Measurements from ENCODE around the gene PIGX.
"Not testable (repeated sequence)": the region's sequence is repeated elsewhere in the genome, so short reads cannot be mapped to it uniquely, and the experiment has no call there.

Gene PIGX

GRCh38 chr3:196706327-196706726 is 5.8 kb upstream of the PIGX start:
- H3K4me3 ChIP-seq (ENCODE audit: low read depth, low read length) = no peak overlapping the region
- TF ChIP-seq CTCF (IDR thresholded peaks at IDR 0.05; ENCODE audit: borderline replicate concordance, insufficient read depth, low read depth, low read length) = no peak

- no peak for TF ChIP-seq CTCF (IDR thresholded peaks at IDR 0.05; ENCODE audit: borderline replicate concordance, insufficient read depth, low read depth, low read length)
- H3K4me3 ChIP-seq (ENCODE audit: low read depth, low read length) = no peak overlapping the region
Observed at GRCh38 chr3:196706731-196707130, 5.4 kb upstream of the PIGX start.

DNA sequence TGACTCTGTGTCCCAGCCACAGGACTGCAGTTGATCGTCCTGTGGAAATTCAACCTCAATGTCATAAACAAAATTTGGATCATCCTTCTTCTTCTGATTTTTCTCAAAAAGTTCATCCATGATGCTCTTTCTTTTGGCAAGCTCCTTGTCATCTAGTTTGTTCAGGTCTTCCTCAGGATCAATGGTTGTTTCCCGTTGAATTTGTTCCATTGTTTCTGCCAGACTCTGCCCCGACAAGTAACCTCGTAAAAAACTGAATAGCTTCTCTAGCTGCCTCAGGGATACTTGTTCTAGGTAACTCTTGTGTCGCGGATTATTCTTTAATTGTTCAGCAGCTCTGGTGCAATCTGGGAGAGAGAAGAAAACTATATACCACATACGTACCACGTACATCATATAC is 4.6 kb upstream of the PIGX start:
- no peak for TF ChIP-seq CTCF (IDR thresholded peaks at IDR 0.05; ENCODE audit: borderline replicate concordance, insufficient read depth, low read depth, low read length)
- H3K4me3 ChIP-seq (ENCODE audit: low read depth, low read length) = no peak overlapping the region

- H3K4me3 ChIP-seq (ENCODE audit: low read depth, low read length) = no peak overlapping the region
- no peak for TF ChIP-seq CTCF (IDR thresholded peaks at IDR 0.05; ENCODE audit: borderline replicate concordance, insufficient read depth, low read depth, low read length)
Observed at GRCh38 chr3:196708467-196708866, 3.7 kb upstream of the PIGX start.

DNA sequence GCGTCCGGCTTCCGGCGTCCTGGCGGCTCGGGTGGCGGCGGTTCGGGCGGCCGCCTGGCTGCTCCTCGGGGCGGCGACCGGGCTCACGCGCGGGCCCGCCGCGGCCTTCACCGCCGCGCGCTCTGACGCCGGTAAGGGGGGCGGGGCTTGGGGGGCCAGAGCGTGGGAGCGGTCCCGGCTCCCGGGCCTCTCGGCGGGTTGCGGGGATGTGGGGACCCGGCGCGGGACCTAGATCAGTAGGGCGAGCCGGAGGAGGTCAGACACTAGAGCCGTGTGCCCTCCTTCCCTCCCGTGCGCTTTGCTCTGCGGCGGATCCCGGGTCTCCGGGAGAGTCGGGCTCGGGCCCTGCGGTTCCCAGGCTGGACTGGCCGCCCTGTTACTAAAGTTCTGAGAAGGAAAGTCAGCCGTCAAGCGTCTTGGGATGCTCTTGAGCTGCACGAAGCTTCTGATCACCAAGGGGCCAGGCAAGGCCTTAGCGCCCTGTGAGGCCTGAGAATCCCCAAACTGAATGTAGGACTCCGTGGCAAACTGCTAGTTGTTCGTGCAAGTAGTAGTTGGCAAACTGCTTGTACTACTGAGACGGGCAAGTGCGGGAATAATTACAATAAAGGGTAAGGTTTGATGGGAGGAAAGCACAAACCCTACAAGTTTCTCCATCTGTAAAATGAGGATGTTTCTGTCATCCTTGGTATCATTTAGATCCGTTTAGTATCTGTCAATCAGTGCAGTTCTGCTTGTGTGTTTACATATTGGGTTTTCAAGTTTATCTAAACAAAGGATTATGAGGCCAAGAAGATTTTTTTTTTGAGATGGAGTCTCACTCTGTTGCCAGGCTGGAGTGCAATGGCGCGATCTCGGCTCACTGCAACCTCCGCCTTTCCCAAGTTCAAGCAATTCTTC is 587 bp downstream of the PIGX start:
- peak overlapping the region; percentile 83 for H3K4me3 ChIP-seq (ENCODE audit: low read depth, low read length)
- TF ChIP-seq CTCF (IDR thresholded peaks at IDR 0.05; ENCODE audit: borderline replicate concordance, insufficient read depth, low read depth, low read length) = no peak

DNA sequence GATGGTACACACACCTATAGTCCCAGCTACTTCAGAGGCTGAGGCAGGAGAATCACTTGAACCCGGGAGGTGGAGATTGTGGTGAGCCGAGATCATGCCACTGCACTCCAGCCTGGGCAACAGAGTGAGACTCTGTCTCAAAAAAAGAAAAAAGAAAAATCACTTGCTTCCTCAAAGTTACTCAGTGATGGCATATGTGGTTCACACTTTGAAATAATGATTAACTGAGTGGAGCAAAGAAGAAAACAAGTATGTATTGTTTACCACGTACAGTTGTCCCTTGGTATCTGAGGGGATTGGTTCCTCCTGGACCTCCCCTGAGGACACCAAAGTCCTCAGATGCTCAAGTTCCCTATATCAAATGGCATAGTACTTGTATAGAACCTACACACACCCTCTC is 5.0 kb downstream of the PIGX start:
- not testable (repeated sequence) for H3K4me3 ChIP-seq (ENCODE audit: low read depth, low read length)

- no peak overlapping the region for H3K4me3 ChIP-seq (ENCODE audit: low read depth, low read length)
- TF ChIP-seq CTCF (IDR thresholded peaks at IDR 0.05; ENCODE audit: borderline replicate concordance, insufficient read depth, low read depth, low read length) = no peak
Observed at GRCh38 chr3:196721097-196721496, 8.9 kb downstream of the PIGX start.
